GM12874 (cell line): Measurements from ENCODE around the gene SYT2.

Experiments
- CTCF ChIP-seq: IDR thresholded peaks from 2 replicates; pipeline ENCODE4 v1.5.1; 2011; ENCODE audit warnings: low read depth, mild to moderate bottlenecking, control low read depth, low read length, moderate library complexity; ENCODE audit not compliant: insufficient read depth

Gene SYT2

GRCh38 chr1:202565890-202566602 is 144.2 kb downstream of the SYT2 start:
- no peak for TF ChIP-seq CTCF

GRCh38 chr1:202564958-202565495 is 145.2 kb downstream of the SYT2 start:
- TF ChIP-seq CTCF = no peak

DNA sequence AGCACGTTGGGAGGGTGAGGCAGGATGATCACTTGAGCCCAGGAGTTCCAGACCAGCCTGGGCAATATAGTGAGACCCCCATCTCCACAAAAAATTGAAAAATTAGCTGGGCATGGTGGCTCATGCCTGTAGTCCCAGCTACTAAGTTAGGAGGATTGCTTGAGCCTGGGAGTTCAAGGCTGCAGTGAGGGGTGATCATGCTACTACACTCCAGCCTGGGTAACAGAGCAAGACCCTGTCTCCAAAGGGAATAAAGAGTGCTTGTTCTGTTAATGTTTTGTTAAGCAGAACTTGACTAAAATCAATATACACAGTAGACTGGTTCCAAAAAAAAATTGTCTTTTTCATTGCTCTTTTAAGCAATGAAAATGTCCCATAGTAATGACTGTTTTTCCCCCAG is 146.4 kb downstream of the SYT2 start:
- no peak for TF ChIP-seq CTCF

DNA sequence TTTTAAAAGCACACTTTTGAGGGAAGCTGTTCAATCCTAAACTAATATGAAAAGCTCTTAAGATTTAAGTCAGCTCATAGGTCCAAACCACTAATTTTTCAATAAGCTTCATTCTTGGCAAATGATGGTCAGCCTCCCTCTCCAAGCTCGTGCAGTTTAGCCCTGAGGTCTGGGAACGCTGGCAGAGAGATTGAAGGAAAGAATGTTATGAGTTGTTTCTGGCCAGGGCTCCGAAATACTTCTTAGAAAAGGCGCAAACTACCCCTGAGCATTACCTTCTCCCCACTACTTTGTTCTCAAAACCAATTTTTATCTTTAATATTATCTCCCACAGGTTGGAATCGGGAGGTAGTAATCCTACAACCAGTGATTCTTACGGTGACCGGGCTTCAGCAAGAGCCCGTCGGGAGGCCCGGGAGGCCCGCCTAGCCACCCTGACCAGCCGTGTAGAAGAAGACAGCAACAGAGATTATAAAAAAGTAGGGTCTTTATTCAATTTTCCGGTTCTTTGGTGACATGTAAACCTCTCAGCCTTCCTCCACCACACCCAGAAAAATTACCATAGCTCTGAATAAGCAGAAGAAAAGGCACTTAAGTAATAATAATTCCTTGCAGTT is 147.7 kb downstream of the SYT2 start:
- TF ChIP-seq CTCF = no peak

DNA sequence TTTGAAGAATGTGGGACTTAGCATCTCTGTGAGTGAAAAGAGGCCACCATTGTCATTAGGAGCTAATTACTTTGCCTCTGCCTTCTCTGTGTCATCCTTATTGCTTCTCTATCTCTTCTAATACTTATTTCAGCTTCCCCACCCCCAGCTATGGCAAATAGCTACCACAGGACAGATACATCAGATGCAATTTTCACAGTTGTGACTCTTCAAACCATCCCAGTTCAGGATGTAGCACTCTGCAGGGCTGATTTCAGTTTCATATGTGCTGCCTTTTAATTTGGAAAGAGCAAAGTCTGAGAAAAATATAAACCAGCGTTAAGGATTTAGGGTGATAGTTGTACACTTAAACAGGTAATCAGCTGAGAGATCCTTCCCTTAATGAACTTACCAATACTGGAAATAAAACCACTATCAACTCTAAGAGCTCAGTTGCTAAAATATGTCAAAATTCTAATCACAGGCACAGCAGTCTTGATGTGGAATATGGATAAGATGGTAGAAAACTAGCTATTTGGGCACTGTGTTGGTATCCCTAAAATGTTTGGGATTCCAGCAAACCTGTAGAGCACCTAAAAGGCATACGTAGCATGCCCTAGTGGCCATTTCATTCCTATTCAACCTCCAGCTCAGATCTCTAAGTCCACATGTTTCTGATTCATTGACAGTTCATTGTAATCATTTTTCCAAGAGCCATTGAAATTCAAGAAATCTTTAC is 148.4 kb downstream of the SYT2 start:
- no peak for TF ChIP-seq CTCF

GRCh38 chr1:202561240-202561639 is 149.0 kb downstream of the SYT2 start:
- no peak for TF ChIP-seq CTCF

DNA sequence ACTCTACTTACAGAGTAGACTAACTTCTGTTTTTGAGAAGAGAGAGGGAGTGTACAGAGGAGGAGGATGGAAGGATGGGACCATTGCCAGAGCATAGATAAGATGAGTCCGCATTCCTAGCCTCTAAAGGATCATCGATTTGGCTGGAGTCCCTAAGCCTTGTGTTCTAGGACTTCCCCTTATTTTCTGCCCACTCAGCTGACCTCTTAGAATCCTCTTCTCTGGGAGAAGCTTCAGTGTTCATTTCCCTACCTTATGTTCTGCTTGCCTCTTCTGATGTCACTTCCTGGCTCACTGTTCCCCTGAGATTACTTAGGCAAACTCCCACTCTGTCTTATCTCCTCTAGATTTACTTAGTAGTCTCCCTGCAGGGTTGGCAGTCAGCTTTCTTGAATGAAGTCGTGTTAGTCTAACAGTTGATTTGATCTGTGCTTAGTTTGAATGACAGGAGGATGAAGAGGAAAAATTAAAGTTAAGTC is 156.7 kb downstream of the SYT2 start:
- TF ChIP-seq CTCF = no peak
